HG02798 (cell line): Measurements from ENCODE around the gene PRODH.
"Not testable (repeated sequence)": the region's sequence is repeated elsewhere in the genome, so short reads cannot be mapped to it uniquely, and the experiment has no call there.

ENCODE experiments used
- ATAC-seq: cut with Tn5 transposase; IDR thresholded peaks from one replicate; pipeline ENCODE4 v1.9.1; 2021; ENCODE audit warnings: mild to moderate bottlenecking; ENCODE audit not compliant: unreplicated experiment, poor library complexity

PRODH gene, protein sequence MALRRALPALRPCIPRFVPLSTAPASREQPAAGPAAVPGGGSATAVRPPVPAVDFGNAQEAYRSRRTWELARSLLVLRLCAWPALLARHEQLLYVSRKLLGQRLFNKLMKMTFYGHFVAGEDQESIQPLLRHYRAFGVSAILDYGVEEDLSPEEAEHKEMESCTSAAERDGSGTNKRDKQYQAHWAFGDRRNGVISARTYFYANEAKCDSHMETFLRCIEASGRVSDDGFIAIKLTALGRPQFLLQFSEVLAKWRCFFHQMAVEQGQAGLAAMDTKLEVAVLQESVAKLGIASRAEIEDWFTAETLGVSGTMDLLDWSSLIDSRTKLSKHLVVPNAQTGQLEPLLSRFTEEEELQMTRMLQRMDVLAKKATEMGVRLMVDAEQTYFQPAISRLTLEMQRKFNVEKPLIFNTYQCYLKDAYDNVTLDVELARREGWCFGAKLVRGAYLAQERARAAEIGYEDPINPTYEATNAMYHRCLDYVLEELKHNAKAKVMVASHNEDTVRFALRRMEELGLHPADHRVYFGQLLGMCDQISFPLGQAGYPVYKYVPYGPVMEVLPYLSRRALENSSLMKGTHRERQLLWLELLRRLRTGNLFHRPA

DNA sequence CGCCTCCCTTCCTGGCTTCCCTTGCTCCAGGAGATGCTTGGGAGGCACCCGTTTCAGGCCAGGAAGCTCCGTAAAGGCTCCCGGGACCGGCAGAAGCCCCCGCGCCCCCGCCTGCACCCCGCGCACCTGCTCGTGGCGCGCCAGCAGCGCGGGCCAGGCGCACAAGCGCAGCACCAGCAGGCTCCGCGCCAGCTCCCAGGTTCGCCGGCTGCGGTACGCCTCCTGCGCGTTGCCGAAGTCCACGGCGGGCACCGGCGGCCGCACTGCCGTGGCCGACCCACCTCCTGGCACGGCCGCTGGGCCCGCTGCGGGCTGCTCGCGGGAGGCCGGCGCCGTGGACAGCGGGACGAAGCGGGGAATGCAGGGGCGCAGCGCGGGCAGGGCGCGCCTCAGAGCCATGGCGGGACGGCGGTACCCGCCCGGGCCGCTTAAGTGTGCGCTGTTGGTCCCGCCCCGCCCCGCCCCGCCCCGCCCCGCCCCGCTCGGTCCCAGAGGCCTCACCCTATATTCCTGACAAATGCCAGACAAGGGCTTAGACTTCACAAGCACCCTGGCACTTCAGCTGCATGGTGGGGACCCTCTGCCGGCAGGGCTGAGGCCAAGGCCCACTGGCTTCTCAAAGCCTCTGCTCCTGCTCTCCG lies at the start of gene PRODH:
TSS of gene PRODH (minus strand) at position 405 of the 641 bp plus-strand sequence. CDS start at position 399, 6 bp downstream.
- ATAC-seq: no peak

DNA sequence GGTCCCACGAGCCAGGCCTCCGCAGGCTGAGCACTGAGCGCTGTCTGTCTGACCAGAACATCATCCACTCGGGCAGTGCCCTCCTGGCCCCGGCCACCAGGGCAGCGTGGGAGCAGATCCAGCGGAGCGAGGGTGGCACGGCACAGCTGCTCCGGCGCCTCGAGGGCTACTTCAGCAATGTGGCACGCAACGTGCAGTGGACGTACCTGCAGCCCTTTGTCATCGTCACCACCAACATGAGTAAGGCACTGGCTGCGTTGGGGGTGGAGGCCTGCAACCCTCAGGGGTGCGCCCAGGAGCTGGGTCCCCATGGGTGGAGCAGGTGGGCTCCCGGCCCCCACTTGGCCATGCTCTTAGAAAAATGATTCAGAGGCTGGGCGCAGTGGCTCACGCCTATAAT lies 49.7 kb upstream of the PRODH start:
- ATAC-seq: no peak

DNA sequence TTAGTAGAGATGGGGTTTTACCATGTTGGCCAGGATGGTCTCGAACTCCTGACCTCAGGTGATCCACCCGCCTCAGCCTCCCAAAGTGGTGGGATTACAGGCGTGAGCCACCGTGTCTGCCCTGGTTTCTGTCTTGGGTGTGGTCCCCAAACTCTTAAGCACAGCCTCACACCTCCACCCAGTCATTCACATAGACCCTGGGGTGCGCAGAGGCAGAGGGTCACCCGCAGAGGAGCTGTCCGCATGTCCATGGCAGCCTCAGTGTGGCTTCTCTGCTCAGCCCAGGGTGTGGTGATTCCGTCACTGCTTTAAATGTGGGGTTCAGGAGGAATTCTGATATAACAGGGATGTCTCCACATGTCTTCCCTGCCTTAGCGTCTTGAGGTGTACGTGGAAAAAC lies 48.5 kb upstream of the PRODH start:
- no peak for ATAC-seq

DNA sequence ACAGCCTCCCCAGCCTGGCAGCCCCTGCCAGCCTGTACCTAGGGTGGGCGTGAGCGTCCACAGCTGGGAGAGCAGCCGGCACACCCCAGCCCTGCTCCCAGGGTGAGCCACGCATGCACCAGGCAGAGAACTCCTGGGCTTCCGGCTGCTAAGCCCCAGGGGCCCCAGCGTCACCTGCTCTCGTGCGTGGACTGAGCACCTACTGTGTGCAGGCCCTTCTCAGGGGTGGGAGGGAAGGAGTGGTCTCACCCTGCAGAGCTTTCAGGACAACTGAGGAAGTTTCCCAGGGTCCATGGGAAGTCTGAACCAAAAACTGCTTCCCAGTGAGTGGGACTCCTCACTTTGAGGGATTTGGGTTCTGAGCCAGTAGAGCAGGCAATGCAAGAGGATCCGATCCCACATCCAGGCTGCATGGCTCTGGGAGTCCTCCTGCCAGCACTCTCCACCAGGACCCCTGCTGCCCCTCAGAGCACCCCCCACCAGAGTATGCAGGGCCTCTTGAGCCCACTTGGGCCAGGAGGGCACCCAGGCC lies 47.1 kb upstream of the PRODH start:
- no peak for ATAC-seq

DNA sequence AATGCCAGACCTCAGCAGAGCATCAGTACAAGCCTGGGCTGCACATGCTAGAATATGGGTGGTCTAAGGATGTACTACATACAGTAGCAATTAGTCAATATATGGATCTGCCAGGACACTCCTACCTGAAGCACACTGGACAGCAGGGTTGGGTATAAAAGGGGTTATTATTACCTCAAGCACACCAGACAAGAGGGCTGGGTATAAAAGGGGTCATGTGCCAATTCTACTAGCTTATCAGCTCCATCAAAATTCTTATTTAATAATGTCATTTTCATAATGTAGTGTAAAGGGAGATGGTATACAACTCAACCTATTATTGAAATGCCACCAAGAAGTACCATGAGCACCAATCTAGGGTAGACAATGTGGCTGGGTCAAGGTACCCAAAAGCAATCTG lies 44.7 kb upstream of the PRODH start:
- ATAC-seq: no peak

DNA sequence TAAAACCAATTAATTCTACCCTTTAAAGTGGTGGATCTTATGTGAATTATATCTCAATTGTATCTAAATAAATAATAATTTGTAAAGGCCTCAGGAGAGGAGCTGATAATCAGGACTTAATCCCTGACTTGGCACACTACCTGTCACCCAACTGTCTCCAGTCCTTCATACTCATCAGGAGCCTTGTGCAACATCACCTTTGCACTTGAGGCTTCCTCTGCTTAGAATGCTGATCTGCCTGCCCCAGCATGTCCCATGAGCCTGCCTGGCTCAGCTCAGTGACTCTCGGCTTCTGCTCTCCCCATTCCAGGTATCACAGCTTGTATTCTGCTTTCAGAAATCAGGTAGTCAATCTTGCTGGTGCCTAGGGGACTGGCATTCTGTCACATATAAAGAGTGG lies 43.9 kb upstream of the PRODH start:
- ATAC-seq: no peak

DNA sequence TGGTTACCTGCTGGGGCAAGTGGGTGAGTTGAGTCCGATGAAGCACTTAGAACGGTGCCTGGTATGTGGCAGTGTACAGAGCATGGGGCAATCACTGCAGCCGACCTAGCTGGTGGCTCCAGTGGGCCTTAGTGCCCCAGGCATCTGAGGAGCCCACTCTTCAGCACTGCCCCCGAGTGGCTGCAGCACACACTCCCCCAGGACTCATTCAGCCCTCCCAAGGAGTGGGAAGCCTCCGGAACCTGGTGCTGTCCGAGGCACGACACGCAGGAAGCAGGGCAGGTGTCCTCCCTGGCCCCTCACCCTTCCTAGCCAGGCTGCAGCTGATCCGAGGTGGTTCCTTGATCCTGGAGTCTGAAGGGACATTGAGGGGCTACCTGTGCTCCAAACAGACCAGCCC lies 42.4 kb upstream of the PRODH start:
- ATAC-seq: no peak

DNA sequence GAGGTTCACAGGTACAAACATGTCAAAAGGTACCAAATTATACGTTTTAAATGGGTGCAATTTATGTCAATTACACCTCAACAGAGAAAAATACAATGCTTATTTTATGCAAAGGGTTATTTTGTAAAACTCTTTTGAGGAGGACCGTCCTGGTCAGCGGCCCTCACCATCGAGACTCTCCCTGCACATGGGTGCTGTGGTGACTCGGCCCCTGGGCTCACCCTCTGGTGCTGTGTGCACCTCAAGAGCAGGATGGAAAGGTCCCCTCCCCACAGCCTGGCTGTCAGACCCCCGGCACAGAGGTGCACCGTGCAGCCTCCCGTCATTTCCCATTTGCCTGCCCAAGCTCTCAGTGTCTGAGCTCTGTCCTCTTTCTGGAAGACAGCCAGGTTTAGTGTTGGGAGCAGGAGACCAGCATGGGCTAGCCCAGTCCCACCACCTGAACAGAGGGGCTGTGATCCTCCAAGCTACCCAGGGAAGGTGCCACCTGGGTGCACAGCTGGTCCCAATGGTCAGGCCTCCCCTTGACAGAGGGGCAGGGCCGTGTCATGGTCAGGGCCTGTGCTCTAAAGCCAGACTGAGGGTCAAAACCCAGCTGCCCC lies 41.8 kb upstream of the PRODH start:
- no peak for ATAC-seq

DNA sequence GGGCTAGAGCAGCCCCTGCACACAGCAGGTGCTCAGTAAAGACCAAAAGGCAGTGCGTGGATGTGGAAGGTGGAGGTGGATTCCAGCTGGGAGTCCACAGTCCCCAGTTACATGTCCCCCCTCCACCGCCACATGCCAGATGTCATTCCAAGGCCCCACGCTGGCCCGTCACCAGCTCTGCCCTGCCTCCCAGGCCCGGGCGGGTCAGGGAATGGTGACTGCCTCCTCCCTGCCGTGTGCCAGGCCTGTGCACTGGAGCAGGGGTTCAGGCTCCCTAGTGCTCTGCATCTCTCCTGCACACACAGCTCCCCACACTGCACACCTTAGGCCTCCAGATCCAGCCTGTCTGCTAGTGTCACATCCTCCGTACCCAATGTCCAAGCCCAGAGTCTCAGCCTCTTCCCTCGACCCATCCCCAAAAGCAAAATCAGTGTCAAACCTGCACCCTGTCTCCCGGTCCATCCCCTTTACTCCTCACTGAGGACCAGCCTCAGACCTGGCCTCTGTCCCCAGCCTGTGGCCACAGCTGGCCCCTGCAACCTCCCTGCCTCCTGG lies 40.2 kb upstream of the PRODH start:
- ATAC-seq: no peak

DNA sequence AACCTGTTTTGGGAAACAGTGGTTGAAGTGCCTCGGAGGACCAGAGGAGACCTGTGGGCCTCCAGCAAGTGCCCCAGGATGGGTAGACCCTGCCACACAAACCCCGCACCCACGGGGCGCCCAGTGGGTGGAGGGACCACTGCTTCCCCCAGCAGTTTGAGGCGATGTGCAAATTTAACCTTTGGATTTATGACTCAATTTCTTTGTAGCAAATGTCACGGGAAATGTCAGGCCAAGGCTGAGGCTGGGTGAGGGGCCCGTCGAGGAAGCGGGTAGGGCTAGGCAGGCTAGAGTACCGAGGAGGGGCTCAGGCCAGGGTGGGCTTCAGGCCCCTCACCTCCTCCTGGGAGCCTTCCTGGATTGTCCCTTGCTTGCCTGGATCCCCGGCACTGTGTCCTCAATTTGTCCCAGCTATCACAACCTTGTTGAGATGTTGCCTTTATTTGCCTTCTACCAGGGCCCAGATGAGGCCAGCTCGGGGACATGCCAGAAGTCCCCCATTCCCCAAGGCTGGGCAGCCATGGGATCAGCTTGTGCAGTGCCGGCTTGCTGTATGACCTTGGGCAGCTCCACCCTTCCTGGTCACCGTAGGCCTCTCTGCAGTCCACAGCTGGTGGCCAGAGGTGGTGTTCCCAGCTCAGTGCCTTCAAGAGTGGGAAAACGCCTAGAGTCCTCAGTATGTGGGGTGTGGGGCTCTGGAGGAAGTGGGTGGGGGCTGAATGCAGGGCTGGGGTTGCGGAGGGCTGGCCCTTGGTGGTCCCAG lies 39.5 kb upstream of the PRODH start:
- ATAC-seq: no peak

DNA sequence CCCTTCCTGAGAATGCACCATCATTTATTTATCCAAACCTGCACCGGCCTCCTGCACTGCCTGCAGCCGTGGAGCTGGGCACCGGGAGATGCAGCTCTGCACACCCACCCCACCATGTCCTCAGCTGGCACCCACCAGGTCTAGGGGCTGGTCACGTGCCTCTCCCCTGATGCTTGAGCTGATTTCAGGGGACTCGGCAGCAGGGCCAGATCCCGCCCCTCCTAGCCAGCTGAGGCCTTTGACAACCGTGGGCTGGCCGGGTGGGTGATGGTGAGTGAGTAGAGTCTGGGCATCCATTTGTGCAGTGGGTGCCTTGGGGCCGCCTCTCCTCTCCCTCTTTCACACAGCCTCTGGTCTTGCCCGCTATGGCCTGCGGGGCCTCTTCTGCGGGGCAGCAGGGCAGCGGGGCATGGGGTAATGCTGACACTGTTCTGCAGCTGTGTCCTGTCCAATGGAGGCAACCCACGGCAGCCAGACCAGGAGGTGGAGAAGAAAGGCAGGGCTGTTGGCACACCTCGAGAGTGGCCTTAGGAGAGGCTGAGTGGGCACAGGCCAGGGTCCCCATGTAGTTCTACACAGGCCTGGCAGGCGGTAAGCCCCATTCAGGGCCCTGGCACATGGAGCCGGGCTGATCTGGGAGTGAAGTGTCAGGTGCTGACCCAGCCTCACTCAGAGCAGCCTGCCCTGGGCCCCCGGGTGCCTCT lies 38.5 kb upstream of the PRODH start:
- no peak for ATAC-seq

DNA sequence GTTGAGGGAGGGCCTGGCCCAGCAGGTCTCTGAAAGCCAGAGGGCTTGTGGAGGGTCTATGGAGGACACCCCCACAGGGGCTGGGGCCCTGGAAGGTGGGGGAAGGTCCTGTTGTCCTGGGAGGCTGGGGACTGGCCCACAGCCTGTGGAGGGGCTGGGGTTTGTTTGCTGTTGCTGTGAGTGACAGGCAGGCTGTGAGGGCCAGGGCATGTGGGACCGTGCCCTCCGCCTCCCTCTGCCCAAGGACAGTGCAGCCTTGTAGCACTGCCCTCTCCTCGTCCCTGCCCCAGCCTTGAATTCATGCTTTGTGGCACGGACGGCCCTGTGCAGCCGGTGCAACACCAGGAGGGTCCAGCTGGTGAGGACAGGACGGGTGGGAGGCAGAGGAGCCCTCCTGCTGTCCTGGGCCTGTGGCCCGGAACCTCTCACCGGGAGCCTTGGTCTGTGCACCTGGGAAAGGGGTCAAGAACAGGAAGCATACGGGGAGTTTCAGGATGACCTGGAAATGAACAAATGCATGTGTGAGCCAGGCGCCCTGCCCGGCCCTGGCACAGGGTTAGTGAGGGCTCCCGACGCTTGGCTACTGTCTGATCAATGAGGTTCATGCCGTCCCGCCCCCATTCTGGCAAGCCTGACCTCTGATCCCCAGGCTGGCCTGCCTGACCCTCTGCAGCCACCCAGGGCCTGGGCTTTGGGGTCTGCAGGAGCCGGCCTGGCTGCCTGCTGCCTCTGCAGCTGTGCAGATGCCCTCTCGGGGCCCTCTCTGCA lies 37.4 kb upstream of the PRODH start:
- ATAC-seq: no peak

DNA sequence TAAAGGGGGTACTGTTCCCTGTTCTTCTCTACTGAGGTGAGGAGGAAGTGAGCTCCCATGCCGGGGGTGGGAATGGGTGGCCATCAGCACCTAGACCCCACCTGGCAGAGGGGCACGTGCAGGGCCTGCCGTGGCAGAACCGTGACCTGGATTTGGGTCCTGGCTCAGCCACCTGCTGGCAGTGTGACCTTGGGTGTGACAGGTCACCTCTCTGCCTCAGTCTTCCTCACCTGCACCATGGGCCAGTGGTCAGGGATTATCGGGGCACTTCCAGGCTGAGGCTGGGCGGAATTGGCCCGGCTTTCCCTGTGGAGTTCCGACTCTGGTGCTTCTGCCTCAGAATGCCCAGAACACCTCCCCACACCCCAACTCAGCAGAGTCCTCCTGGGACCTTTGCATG lies 36.5 kb upstream of the PRODH start:
- not testable (repeated sequence) for ATAC-seq

DNA sequence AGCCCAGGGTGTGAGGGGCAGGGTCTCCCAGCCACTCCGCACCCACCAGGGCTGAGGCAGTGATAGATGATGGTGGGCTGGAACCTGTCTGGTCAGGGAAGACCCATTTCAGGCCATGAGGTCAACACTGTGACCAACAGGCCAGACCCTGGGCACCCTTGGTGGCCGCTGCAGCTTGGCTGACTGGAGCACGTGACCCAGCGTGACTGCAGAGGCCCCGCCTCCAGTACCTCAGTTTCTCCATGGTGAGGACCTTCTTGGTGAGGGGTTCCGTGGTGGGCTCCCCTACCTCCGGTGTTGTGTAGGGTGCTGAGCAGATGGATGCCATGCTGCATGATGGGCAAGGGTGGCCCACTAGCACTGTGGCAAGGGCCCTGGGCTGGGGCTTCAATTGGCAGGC lies 35.9 kb upstream of the PRODH start:
- not testable (repeated sequence) for ATAC-seq

DNA sequence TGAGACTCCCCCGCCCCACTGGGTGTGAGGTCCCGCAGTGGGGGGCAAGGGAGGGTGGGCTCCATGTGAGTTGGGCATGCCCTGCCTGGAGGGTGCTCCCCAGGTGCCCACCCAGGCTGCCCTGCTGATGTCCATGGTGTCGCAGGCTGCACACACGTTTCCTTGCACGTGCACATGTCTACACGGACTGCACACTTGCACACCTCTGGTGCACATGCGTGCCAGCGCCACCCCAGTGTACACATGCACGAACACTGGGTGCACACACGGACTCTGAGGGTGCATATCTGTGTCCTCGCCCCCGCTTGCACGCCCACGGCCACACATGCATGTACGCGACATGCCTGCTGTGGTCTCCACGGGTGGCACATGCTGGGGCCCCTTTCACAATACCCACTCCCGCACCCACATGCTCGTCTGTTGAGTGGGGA lies 35.2 kb upstream of the PRODH start:
- ATAC-seq: no peak

DNA sequence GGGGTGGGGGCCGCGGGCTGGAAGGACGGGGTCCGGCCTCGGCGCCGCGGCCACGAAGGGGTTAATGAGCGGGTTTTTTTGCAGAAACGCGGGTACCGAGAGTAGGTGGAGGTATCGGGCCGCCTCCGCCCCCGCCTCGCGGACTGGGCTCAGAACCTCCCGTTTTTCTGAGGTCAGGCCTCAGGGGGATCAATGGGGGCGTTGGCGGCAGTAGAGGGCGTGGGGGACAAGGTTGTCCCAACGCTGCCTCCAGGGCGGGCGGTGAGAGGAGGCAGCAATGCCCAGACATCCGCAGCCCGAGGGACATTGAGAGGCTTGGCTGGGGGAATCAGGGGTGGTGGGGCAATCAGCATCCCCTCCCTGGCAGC lies 34.8 kb upstream of the PRODH start:
- ATAC-seq: no peak

DNA sequence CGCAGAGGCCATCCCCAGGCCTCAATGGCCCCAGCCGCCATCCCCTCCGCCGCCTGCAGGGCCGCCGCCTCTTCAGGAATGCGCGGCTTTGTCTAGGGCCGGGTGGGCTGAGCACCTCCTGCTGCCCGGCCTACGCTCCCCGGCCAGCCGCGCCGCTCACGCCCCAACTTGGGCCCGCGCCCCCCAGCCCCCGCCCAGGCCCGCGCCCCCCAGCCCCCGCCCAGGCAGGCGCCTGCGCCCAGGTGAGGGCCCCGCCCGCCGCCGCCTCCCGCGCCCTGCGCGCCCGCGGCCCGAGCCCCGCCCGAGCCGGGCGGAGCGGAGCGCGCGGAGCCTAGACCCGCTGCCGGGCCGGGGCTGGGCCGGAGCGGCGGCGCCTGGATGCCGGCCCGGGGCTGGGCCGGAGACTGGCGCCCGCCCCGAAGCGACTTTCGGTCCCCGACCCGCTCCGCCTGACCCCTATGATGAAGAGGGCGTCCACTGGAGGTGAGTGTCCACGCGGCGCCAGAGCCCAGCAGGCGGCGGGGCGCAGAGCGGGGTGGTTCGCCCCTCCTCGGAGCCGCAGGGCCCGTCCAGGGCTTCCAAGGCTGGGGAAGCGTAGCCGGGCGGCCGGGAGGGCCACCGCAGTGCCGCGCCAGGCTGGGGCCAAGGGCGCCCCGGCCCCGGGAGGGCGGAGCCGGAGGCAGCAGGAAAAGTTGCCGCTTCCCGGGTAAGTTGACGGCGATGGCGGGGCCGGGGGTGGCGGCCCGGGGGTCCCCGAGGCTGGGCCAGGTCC lies 34.3 kb upstream of the PRODH start:
- ATAC-seq: no peak
